Fibroblast of mammary gland (primary cell): ENCODE results near the gene MAP3K20.

Experiments
- DNase-seq: peaks from one replicate; pipeline ENCODE4 v3.0.0-alpha.2; 2010; ENCODE audit warnings: low read depth
- H3K4me3 ChIP-seq: 2 replicates; pipeline ENCODE4 v1.5.1; 2011; ENCODE audit warnings: low read depth, mild to moderate bottlenecking, low read length, moderate library complexity; ENCODE audit not compliant: control insufficient read depth
- CTCF ChIP-seq: conservative IDR thresholded peaks from 2 replicates; pipeline ENCODE4 v1.5.1; 2011; ENCODE audit warnings: low read depth, low read length, inconsistent platforms; ENCODE audit not compliant: control insufficient read depth, insufficient read depth

Gene MAP3K20

GRCh38 chr2:173136599-173136998 lies 61.0 kb downstream of the MAP3K20 start:
- no peak for TF ChIP-seq CTCF
- DNase-seq: no peak
- no peak overlapping the region for H3K4me3 ChIP-seq

- no peak for TF ChIP-seq CTCF
- H3K4me3 ChIP-seq: no peak overlapping the region
- no peak for DNase-seq
Measured at GRCh38 chr2:173137610-173138009, 62.0 kb downstream of the MAP3K20 start.

GRCh38 chr2:173138962-173139361 lies 63.3 kb downstream of the MAP3K20 start:
- no peak overlapping the region for H3K4me3 ChIP-seq
- no peak for TF ChIP-seq CTCF
- no peak for DNase-seq

- no peak for TF ChIP-seq CTCF
- H3K4me3 ChIP-seq: no peak overlapping the region
- no peak for DNase-seq
Measured at GRCh38 chr2:173141666-173142065, 66.0 kb downstream of the MAP3K20 start.

GRCh38 chr2:173145454-173145853 lies 69.8 kb downstream of the MAP3K20 start:
- no peak for DNase-seq
- TF ChIP-seq CTCF: no peak

GRCh38 chr2:173146590-173146989 lies 70.9 kb downstream of the MAP3K20 start:
- DNase-seq: peak; percentile 49
- H3K4me3 ChIP-seq: no peak overlapping the region
- TF ChIP-seq CTCF: no peak

More at GRCh38 chr2:173145454-173145853, 69.8 kb downstream of the MAP3K20 start:
- no peak overlapping the region for H3K4me3 ChIP-seq

GRCh38 chr2:173148520-173148919 lies 72.9 kb downstream of the MAP3K20 start:
- no peak for DNase-seq
- H3K4me3 ChIP-seq: no peak overlapping the region
- no peak for TF ChIP-seq CTCF
